Measurements from ENCODE around the gene ALPI.

ALPI gene

DNA sequence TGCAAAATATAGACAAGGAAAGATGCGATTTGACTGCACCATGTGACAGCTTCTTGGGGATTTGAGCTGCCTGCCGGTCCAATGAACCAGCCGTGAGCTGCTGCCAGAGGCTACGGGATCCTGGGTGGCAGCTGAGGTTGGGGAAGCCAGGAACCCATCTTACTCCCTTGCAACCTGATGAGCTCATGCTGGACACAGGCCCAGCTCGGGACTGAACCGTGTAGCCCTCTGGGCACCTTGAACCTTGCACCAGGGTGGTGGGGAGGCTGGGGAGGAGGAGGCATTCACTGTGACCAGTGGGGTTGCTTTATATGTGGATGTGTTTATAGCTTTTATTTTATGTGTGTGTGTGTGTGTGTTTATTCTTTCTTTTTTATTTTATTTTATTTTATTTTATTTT is 9.1 kb downstream of the ALPI start:
- FAIRE-seq: no peak

GRCh38 chr2:232466221-232466620 is 10.3 kb downstream of the ALPI start:
- FAIRE-seq: no peak

DNA sequence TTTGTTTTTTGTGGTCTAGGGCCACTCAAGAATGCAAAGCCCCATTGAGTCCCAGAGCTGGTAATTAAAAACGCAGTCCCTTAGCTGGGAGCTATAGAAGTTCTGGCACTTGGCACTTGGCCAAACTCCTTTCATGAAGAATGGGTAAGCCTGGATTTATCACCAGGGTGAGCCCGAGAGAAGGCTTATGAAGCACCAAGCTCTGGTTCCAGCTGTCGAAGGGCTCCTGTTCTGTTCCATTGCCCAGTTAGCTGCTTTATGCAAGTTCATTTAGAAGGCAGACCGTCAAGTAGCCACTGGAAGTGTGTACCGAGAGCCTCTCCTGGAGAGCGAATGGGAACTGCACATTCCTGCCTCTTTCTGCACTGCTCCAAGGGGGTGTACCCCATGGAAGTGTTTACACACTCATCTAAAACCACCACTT is 17.5 kb downstream of the ALPI start:
- no peak for FAIRE-seq

GRCh38 chr2:232476045-232476444 is 20.1 kb downstream of the ALPI start:
- FAIRE-seq: no peak

- no peak for FAIRE-seq
Measured at GRCh38 chr2:232476791-232477190, 20.8 kb downstream of the ALPI start.

- no peak for FAIRE-seq
Measured at GRCh38 chr2:232477751-232478510, 22.0 kb downstream of the ALPI start.

DNA sequence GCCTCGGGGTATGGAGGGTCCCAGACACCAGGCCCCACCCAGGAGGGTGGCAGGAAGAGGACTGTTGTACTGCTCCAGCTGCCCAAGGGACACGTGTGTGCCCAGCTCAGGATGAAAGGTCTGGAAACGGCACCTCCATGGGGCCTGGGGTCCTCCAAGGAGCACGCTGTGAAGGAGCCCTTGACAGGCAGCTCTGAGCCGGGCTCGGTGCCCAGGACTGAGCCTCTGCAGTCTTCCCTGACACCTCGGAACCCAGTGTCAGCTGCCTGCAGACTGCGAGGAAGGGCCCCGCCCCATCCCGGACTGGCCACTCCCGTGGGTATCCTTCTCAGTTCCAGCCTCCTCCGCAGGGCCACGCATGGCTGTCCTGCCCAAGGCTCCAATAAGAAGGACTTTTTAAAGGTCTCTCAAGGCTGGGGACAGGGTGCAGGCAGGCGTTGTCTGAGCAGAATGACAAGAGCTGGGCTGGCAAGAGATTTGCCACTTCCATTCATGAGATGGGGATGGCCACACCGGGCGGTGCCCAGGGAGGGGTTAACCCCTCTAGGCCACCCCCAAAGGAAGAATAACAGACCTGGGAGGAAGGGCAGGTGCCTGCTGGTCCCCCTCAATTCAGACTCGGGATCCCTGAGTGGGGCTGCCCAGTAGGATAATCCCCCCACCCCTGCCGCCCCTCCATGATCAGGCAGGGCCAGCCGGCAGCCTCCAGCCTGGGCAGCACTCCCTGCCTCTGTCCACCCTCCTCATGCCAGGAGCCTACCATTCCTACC is 22.8 kb downstream of the ALPI start:
- no peak for FAIRE-seq

DNA sequence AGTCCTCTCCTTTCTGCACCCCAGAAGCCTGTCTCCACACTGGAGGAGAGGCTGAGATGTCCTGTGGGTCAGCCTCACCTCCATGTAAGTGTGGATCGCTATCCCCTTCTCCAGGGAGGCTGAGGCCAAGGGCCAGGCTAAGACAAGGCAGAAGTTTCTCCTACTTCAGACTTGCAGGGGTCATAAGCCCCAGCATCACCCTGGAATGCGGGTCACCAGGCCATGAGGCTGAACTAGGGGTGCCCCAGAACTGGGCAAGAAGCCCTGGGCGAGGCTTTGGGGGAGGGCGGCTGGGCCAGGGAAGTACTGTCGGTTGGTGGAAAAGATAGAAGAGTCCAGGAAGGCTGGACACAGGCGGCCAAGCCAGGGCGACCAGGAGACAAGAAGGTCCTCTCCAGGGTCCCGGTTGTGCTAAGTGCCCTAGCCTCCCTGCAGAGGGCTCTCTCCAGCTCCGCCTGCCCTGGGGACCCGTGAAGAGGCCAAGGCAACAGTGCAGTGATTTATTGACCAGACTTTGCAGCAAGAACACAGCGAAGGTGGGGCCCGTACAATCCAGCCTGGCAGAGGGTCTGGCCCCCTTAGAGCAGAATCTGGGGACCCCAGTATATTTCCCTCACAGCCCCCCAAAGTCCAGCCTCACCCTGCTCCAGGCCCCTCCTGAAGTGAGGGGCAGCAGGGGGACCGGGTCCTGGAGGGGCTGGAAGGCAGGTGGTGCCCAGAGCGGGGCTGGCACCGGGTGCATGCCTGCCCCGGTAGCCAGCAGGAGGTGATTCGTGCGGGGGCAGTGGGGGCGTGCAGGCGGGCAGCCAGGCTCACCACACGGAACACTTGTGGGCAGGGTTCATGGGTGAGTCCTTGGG is 23.6 kb downstream of the ALPI start:
- FAIRE-seq: no peak

DNA sequence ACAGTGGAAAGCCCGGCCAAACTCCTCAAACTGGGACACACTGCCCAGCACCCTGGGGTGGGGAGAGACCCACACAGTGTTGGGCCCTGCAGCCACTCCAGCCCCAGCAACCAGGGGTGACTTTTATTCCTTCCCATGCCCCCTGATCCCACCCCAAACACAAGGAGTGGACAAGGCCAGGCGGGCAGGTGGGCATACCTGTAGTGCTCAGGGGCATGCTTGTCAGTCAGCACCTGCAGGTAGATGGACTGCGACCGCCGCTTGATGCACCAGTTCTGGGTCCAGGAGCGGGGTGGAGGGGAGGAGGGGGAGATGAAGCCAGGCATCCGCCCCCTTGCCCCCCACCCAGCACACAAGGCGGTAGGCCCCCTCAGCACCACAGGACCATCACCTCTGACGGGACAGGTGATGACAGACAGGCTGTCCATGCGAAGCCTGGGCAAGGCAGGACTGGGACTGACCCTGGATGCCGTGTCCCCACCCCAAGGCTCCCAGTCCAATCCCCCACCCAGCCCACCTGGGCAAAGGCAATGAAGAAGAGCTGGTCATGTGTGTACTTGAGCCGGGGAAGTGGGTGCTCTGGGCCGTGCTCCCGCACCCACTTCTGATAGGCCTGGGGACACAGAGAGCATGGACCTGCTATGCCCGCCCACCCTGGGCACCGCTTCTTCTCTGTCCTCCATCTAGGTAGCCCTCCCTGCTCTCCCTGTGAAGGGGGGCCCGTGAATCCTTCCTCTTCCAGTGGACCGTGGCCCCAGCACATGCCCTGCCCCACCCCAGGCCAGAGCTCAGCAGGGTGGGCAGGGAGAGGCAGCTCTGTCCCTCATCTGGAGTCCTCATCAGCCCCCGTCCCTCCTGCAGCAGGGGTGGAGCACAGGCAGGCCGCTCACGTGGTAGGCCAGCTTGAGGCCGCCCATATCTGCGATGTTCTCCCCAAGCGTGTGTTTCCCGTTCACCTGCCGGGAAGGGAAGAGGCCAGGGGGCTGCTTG is 24.5 kb downstream of the ALPI start:
- FAIRE-seq: no peak

- FAIRE-seq: no peak
Measured at GRCh38 chr2:232481322-232482140, 25.6 kb downstream of the ALPI start.

GRCh38 chr2:232482301-232483238 is 26.6 kb downstream of the ALPI start:
- FAIRE-seq: no peak

GRCh38 chr2:232483311-232483922 is 27.5 kb downstream of the ALPI start:
- no peak for FAIRE-seq

- no peak for FAIRE-seq
Measured at GRCh38 chr2:232483923-232484627, 28.1 kb downstream of the ALPI start.

GRCh38 chr2:232484628-232485347 is 28.8 kb downstream of the ALPI start:
- FAIRE-seq: no peak

- no peak for FAIRE-seq
Measured at GRCh38 chr2:232485348-232485756, 29.4 kb downstream of the ALPI start.

DNA sequence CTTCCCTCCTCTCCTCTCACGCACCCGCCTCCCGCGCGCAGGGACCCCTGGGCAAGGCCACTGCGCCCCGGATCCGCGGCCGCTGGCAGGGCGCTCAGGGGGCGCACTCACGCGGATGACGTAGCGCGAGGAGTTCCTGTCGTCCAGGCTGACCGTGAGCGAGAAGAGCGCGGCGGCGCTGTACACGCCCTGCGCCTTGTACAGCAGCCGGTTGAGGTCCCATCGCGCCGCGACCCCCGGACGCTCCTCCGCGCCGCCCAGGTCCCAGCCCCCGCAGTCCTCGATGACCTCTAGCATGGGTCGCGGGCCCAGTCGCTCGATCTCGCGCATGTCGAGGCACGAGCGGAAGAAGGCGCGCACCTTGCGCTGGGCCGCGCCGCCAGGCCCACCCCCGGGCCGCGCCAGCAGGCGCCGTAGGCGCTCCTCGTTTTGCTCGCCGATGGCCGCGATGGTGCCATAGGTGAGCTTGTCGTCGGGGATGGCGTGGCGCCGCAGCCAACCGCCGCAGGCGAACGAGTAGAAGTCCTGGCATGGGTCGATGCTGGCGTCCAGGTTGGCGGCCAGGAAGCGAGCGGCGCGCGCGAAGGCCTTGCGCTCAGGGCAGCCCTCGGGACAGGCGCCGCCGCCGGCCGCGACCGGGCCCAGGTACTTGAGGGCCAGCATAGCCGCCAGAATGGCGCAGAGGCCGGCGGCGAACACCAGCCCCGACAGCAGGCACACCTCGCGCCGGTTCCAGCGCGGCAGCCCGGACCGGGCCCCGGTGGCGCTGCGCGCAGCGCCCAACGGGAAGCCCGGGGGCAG is 30.0 kb downstream of the ALPI start:
- FAIRE-seq: no peak
